Subcutaneous abdominal adipose tissue (tissue), 5 donors: ENCODE results near the gene DNAAF1.
A peak's percentile ranks its signal among the peaks of the same experiment; 100 is the strongest.

Experiments
- H3K27ac ChIP-seq: one replicate; pipeline ENCODE4 v1.7.0; 2013; ENCODE audit warnings: low read depth, mild to moderate bottlenecking, inconsistent platforms, low read length, moderate library complexity
- H3K27me3 ChIP-seq, 5 donors: one replicate each; pipeline ENCODE4 v1.7.0; 2013; ENCODE audit warnings: low read length in 5 of 5, inconsistent platforms in 1 of 5; ENCODE audit not compliant: control insufficient read depth in 5 of 5, insufficient read depth in 4 of 5
- H3K36me3 ChIP-seq, 5 donors: one replicate each; pipeline ENCODE4 v1.7.0; 2013; ENCODE audit warnings: low read length in 5 of 5; ENCODE audit not compliant: control insufficient read depth in 5 of 5, insufficient read depth in 5 of 5
- H3K4me1 ChIP-seq, 5 donors: one replicate each; pipeline ENCODE4 v1.7.0; 2013; ENCODE audit warnings: low read length in 5 of 5, mild to moderate bottlenecking in 3 of 5, moderate library complexity in 1 of 5; ENCODE audit not compliant: control insufficient read depth in 5 of 5, insufficient read depth in 5 of 5
- H3K4me3 ChIP-seq, 5 donors: one replicate each; pipeline ENCODE4 v1.7.0; 2013; ENCODE audit warnings: low read length in 5 of 5, low read depth in 1 of 5
- H3K9ac ChIP-seq, 5 donors: one replicate each; pipeline ENCODE4 v1.7.0; 2013; ENCODE audit warnings: low read length in 5 of 5, mild to moderate bottlenecking in 4 of 5, moderate library complexity in 3 of 5
- H3K9me3 ChIP-seq, 5 donors: one replicate each; pipeline ENCODE4 v1.7.0; 2013; ENCODE audit warnings: low read length in 5 of 5; ENCODE audit not compliant: control insufficient read depth in 5 of 5
- donor health status: healthy.
- donor health status: healthy.
- donor health status: healthy.
- donor health status: healthy.
- donor health status: healthy.

DNAAF1 gene

DNA sequence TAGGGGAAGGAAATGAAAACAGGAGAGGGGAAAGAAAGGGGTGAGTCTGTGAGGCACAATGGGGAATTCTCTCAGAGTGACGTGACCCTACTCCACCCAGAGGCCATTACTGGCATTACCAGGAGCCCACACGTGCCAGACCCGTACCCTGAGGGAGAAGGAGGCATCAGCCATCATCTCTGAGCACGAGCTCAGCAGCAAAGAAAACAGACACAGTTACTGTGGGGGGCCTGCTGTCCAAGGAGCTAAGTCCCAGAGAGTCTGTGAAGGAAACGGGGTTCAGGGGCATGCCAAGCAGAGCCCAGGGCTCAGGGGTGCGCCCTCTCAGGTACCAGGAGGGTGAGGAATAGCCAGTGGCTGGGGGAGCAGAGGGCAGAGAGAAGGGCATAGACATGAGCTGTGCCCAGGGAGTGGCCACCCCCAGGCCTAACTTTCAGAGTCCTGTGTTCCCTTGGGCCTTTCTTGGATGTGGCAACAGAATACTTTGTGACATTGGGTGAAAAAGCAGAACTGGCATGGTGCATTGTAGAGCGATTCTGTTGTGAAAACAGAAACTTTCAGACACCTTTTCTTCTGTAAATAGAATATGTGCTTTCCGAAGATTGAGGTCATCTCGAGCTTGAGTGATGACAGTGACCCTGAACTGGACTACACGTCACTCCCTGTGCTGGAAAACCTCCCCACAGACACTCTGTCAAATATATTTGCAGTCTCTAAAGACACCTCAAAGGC, 30.4 kb downstream of the DNAAF1 start:
- Histone ChIP-seq H3K36me3 (peaks cover 0 to 30% (median 25%) of the 10 kb centered on the region in 5 donors), H3K4me3 (no peak overlapping the region), H3K27ac (no peak overlapping the region), H3K27me3 (peaks cover 0 to 5% (median 0%) of the 10 kb centered on the region in 5 donors), H3K9me3 (no peaks in the 10 kb centered on the region), H3K4me1 (peaks cover 5 to 32% (median 27%) of the 10 kb centered on the region in 5 donors), H3K9ac (peak overlapping the region in 1 of 5 donors; percentile 25)

DNA sequence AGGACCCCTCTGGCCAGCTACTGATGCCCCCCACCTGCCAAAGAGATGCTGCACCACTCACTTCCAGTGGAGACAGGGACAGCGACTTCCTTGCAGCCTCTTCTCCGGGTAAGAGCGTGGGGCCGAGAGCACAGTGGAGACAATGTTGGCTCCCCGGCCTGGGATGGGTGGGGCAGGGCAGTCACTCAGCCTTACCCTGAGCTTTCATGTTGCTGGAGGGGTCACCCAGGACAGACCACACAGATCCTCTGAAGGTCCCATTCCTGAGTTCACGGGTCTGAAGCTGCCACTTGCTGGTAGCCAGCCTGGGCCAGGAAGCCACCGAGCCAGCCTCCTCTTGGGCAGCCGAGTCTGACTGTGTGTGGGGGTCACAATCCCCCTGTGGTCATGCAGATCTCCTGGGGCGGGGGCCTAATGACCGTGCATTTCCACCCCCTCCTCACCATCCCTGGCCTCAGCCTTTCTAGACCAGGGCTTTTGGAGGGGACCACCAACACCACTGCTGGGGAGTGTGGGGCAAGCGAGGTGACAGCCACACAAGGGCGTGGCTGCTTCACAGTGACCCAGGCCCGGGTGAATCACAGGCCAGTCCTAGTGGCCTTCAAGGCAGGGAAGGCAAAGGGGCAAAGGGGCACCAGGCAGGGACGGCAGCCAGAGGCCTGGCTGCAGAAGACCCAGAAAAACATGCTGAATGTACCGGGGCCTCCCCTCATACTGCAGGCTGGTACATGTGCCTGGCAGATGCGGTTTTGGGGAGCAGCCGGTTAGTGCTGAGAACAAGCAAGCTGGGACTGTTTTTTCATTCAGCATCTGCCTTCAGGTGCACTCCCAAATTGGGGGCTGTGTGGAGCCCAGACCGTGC, 31.3 kb downstream of the DNAAF1 start:
- no peaks in the 10 kb centered on the region for H3K9me3 ChIP-seq
- H3K27me3 ChIP-seq, result peaks cover 0 to 5% (median 0%) of the 10 kb centered on the region in 5 donors
- peaks cover 0 to 39% (median 34%) of the 10 kb centered on the region in 5 donors for H3K36me3 ChIP-seq
- peaks cover 5 to 32% (median 27%) of the 10 kb centered on the region in 5 donors for H3K4me1 ChIP-seq
- peak overlapping the region in 3 of 5 donors; percentile 11 to 26 (median 16) for H3K4me3 ChIP-seq
- peak overlapping the region; percentile 71 for H3K27ac ChIP-seq
- peak overlapping the region in 3 of 5 donors; percentile 13 to 38 (median 30) for H3K9ac ChIP-seq

DNA sequence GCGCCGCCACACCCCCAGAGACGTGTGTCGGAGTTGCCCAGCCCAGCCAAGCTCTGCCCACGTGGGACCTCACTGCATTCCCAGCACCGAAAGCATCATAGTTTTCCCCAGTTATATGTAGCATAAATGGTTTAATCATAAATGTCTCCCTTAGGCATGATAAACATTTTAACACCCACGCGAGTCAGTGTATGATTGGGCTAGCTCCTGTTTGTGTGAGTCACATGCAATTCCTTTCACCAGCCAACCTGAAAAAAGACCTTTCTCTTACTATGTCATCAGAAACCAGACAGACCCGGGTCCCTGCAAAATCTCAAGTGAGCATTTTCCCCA, 32.6 kb downstream of the DNAAF1 start:
- Histone ChIP-seq H3K36me3 (peaks cover 0 to 52% (median 47%) of the 10 kb centered on the region in 5 donors), H3K27me3 (no peaks in the 10 kb centered on the region), H3K4me1 (peaks cover 5 to 32% (median 27%) of the 10 kb centered on the region in 5 donors), H3K27ac (peak overlapping the region; percentile 71), H3K9me3 (no peaks in the 10 kb centered on the region), H3K4me3 (no peak overlapping the region), H3K9ac (peak overlapping the region in 2 of 5 donors; percentile 20 to 21)

DNA sequence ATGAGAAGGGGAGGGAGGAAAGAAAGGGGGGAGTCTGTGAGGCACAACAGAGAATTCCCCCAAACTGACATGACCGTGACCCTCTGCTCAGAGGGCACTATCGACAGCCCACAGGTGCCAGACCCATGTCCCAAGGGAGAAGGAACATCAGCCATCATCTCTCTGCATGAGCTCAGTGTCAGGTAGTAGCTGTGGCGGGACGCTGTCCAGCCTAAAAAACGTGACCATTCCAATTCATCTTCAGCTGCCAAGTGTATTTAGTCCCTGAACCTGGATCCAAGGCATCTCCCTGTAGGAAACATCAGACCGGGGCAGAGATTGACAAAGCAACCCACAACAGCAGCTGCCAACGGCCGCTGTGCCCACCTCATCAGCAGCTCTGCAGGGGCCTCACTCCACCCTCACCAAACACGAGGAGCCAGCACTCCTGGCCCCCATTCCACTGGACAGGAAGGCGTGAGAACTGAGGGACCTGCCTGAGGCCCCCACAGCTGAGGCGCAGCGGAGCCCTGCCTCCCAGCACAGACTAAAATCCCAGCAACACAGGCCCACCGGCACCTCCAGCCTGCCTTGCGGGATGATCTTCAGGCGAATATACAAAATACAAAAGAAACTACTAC, 33.1 kb downstream of the DNAAF1 start:
- peak overlapping the region in 1 of 5 donors; percentile 48 for H3K9ac ChIP-seq
- H3K9me3 ChIP-seq, result no peaks in the 10 kb centered on the region
- H3K27ac ChIP-seq, result peak overlapping the region; percentile 71
- H3K4me3 ChIP-seq, result no peak overlapping the region
- H3K4me1 ChIP-seq, result peaks cover 5 to 36% (median 27%) of the 10 kb centered on the region in 5 donors
- H3K27me3 ChIP-seq, result no peaks in the 10 kb centered on the region
- peaks cover 0 to 58% (median 53%) of the 10 kb centered on the region in 5 donors for H3K36me3 ChIP-seq

DNA sequence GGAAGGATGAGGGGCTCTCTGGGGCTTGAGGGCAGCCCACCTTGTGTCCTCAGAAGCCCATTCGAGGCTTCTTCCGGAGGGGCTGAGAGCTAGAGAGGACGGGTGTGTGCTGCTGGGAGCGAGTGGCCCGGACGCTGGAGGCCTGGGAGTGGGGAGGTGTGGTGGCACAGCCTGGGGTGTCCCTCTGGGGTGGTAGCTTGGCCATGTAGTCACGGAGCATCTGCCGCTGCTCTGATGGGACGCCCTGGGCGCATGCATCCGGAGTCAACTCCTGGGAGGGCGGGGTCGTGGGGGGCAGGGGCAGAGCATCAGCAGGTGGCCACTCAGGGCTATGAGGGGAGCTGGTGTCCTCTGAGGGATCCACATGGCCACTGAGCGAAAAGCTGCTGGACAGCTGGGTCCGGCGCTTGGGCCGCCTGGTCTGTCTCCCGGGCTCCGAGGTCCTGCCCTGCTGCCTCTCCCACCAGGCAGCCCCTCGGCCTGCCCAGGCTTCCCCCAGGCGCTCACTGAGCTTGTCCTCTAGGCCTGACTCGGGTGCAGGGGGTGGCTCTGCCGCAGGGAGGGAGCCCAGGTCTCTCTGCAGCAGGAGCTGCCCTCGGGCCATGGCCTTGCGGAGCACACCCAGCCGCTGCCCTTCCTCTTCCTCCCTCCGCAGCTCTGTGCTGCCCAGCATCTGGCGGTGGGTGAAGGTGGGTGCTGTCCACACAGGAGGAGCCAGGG, 33.9 kb downstream of the DNAAF1 start:
- Histone ChIP-seq H3K9me3 (no peaks in the 10 kb centered on the region), H3K27me3 (no peaks in the 10 kb centered on the region), H3K27ac (no peak overlapping the region), H3K36me3 (peaks cover 0 to 64% (median 60%) of the 10 kb centered on the region in 5 donors), H3K4me3 (no peak overlapping the region), H3K9ac (peak overlapping the region in 1 of 5 donors; percentile 48), H3K4me1 (peaks cover 5 to 44% (median 27%) of the 10 kb centered on the region in 5 donors)

DNA sequence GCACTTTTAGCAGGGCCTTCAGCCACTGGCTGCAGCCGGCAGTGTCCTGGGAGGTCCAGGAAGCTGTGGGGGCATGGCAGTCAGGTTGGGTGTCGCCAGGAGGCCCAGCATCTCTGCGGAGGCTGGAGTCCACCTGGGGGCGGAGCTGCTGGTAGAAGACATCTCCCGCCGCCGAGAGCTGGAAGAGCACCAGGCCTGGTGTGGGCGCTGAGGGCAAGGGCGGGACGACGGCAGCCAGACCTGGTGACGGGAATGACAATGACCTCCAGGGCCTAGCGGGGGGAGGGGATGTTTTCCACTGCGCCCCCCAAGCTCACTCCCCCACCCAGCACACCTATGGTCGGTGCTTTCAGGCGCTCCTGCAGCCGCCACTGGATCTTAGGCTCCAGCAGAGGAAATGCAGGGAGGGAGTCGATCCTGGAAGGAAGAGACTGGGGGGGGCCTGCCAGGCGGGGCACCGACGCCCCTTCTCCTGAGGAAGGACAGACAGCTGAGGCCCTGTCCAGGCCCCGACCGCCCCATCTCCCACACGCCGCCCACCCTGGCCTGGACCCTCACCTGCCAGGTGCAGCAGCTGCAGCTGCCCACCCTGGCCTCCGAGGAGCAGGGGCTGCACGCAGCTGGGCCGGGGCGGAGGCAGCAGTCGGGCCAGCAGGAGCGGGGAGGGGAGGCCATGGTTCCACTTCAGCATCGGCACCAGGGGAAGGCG, 34.7 kb downstream of the DNAAF1 start:
- Histone ChIP-seq H3K27ac (no peak overlapping the region), H3K27me3 (no peaks in the 10 kb centered on the region), H3K9me3 (no peaks in the 10 kb centered on the region), H3K36me3 (peaks cover 0 to 72% (median 60%) of the 10 kb centered on the region in 5 donors), H3K4me1 (peaks cover 5 to 51% (median 27%) of the 10 kb centered on the region in 5 donors), H3K9ac (no peak overlapping the region), H3K4me3 (no peak overlapping the region)

DNA sequence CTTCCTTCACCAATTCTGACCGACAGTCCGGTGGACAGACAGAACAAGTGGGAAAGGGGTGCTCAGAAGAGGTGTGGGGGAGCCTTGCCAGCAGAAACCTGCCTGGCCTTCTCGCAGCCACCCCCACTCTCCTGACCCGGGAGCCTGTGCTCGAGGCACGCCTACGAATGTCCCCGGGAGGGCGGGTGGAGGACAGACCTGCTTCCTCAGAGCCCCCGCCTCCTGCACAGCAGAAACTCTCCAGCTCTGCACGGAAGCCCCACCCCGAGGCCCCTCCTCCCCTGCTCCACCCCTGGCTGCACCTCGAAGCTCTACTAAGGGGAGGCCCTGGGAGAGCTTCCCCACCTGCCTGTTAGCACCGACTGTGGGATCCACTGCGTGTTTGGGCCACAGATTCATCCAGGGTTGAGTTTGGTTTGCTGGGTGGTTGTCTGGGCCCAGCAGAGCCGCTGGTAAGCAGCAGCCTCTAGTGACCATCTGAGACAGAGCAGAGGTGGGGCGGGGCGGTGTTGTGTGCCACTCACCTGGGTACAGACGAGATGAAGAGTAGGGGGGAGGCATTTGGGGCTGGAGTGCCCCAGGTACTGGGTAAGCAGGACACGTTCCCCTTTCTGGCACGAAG, 35.5 kb downstream of the DNAAF1 start:
- Histone ChIP-seq H3K4me3 (no peak overlapping the region), H3K36me3 (peaks cover 0 to 76% (median 60%) of the 10 kb centered on the region in 5 donors), H3K4me1 (peaks cover 5 to 53% (median 28%) of the 10 kb centered on the region in 5 donors), H3K9me3 (no peaks in the 10 kb centered on the region), H3K27me3 (no peaks in the 10 kb centered on the region), H3K9ac (no peak overlapping the region), H3K27ac (no peak overlapping the region)

DNA sequence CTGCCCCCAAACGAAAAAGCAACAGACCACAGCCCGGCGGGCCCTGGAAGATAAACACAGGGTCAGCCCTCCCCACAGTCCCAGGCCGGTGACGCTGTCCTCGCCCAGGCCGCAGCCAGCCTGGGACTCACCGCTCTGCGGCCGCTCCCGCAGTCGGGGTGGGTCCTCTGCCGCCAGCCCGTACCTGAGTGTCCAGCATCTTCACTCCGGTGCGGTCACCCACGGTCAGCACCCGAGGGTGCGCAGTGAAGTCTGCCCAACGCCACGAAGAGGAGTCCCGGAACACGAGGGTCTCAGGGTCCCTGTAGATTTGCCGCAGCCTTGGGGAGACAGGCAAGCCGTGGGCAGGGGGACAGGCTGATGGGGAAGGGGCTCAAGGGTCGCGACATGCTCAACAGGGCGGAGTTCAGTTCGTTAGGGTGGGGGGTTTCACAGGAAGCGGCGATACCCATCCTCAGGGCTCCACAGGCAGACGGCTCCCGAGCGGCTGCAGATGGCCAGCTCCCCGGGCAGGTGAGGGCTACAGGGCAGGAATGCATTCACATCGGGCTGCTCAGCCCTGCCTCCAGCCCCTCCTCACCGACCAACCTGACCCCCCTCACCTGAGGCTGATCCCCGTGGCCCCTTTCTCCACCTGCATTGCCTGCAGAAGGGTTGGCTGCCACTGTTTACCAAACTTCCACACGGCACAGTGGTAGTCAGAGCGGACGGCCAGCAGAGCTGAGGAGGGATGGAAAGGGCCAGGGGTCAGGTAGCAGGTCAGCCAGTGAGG, 36.2 kb downstream of the DNAAF1 start:
- no peaks in the 10 kb centered on the region for H3K27me3 ChIP-seq
- H3K9ac ChIP-seq, result no peak overlapping the region
- peaks cover 7 to 53% (median 28%) of the 10 kb centered on the region in 5 donors for H3K4me1 ChIP-seq
- H3K4me3 ChIP-seq, result no peak overlapping the region
- no peak overlapping the region for H3K27ac ChIP-seq
- peaks cover 0 to 76% (median 60%) of the 10 kb centered on the region in 5 donors for H3K36me3 ChIP-seq
- H3K9me3 ChIP-seq, result no peaks in the 10 kb centered on the region
